IMR-90 (cell line): ENCODE measurements around the gene CLASRP. TPM values are rescaled to one million over a fixed set of nuclear protein-coding genes. Genes with fewer than 3 reads are reported as not detected.

Experiments used
- ATAC-seq: fragments of 200-7000 bp; cut with Tn5 transposase; 2 replicates; pipeline ENCODE4 v1.9.1; 2020; ENCODE audit warnings: low read depth, mild to moderate bottlenecking, moderate library complexity
- BruUV-seq: library from RNA; stranded (reverse); fragments of 400-500 nt; replicated peaks from 2 replicates; lab custom pipeline; 2021; lab: Mats Ljungman, UMichigan
- CTCF ChIA-PET: fragments of 300-600 bp; formaldehyde crosslinking; extraction: SDS; loops from one replicate; lab custom pipeline; 2021; ENCODE audit warnings: antibody characterized with exemption; lab: Yijun Ruan, JAX
- POLR2A ChIA-PET: fragments of 300-600 bp; sonication (Branson Sonifier 250); formaldehyde crosslinking; loops from one replicate; lab custom pipeline; 2022; ENCODE audit warnings: antibody characterized with exemption; ENCODE audit not compliant: unreplicated experiment; lab: Charles Lee
- DNase-seq: peaks from one replicate; pipeline ENCODE4 v3.0.0; 2013
- H2AFZ ChIP-seq: replicated peaks from 2 replicates; pipeline ENCODE3; 2013; ENCODE audit warnings: low read length, mild to moderate bottlenecking; ENCODE audit not compliant: poor library complexity
- H2AK5ac ChIP-seq: 2 replicates; pipeline ENCODE4 v1.6.1; 2013; ENCODE audit warnings: low read depth, low read length, inconsistent platforms
- H2AK9ac ChIP-seq: replicated peaks from 2 replicates; pipeline ENCODE3; 2013; ENCODE audit warnings: mild to moderate bottlenecking, low read depth, low read length, moderate library complexity; ENCODE audit not compliant: poor library complexity
- H2BK120ac ChIP-seq: 2 replicates; pipeline ENCODE4 v1.6.1; 2013; ENCODE audit warnings: low read depth, low read length, inconsistent platforms
- H2BK15ac ChIP-seq: 3 replicates; pipeline ENCODE4 v1.6.1; 2013; ENCODE audit warnings: low read depth, low read length, inconsistent platforms
- H2BK20ac ChIP-seq: 2 replicates; pipeline ENCODE4 v1.6.1; 2013; ENCODE audit warnings: low read depth, mild to moderate bottlenecking, inconsistent platforms, low read length, moderate library complexity
- H2BK5ac ChIP-seq: 2 replicates; pipeline ENCODE4 v1.6.1; 2013; ENCODE audit warnings: mild to moderate bottlenecking, low read depth, low read length, inconsistent platforms; ENCODE audit not compliant: poor library complexity, severe bottlenecking
- H3K14ac ChIP-seq: replicated peaks from 2 replicates; pipeline ENCODE4 v1.6.1; 2013; ENCODE audit warnings: low read depth, low read length, inconsistent platforms
- H3K18ac ChIP-seq: 2 replicates; pipeline ENCODE4 v1.6.1; 2013; ENCODE audit warnings: low read depth, low read length, control low read depth
- H3K23ac ChIP-seq: 2 replicates; pipeline ENCODE4 v1.6.1; 2013; ENCODE audit warnings: low read depth, low read length, inconsistent platforms
- H3K27ac ChIP-seq: 2 replicates; pipeline ENCODE4 v1.5.1; 2013; ENCODE audit warnings: mild to moderate bottlenecking, control low read depth, low read length; ENCODE audit not compliant: insufficient read depth
- H3K27me3 ChIP-seq: 2 replicates; pipeline ENCODE4 v1.6.1; 2013; ENCODE audit warnings: low read length; ENCODE audit not compliant: control insufficient read depth, insufficient read depth
- H3K36me3 ChIP-seq: 2 replicates; pipeline ENCODE4 v1.6.1; 2013; ENCODE audit warnings: low read length, mixed read lengths; ENCODE audit not compliant: control insufficient read depth, insufficient read depth
- H3K4ac ChIP-seq: 2 replicates; pipeline ENCODE4 v1.6.1; 2013; ENCODE audit warnings: low read depth, low read length, inconsistent platforms
- H3K4me1 ChIP-seq: 2 replicates; pipeline ENCODE4 v1.6.1; 2013; ENCODE audit warnings: low read length, mixed read lengths; ENCODE audit not compliant: control insufficient read depth, insufficient read depth
- H3K4me2 ChIP-seq: 2 replicates; pipeline ENCODE4 v1.6.1; 2013; ENCODE audit warnings: low read depth, mild to moderate bottlenecking, control low read depth, low read length, moderate library complexity
- H3K4me3 ChIP-seq: 2 replicates; pipeline ENCODE4 v1.5.1; 2013; ENCODE audit warnings: low read depth, mild to moderate bottlenecking, control low read depth, low read length, moderate library complexity; ENCODE audit not compliant: insufficient read depth
- H3K56ac ChIP-seq: 2 replicates; pipeline ENCODE4 v1.6.1; 2013; ENCODE audit warnings: low read length, inconsistent platforms; ENCODE audit not compliant: insufficient read depth; ENCODE audit errors: extremely low read depth
- H3K79me1 ChIP-seq, 2 experiments: 2 replicates each; pipeline ENCODE4 v1.6.1; 2013; ENCODE audit warnings: low read length in 2 of 2, inconsistent platforms in 1 of 2, low read depth in 1 of 2
- H3K9ac ChIP-seq: 2 replicates; pipeline ENCODE4 v1.6.1; 2013; ENCODE audit warnings: low read depth, low read length, control low read depth
- H3K9me1 ChIP-seq: 2 replicates; pipeline ENCODE4 v1.6.1; 2013; ENCODE audit warnings: low read length, inconsistent platforms; ENCODE audit not compliant: insufficient read depth
- H3K9me3 ChIP-seq: 2 replicates; pipeline ENCODE4 v1.6.1; 2013; ENCODE audit warnings: low read length; ENCODE audit not compliant: control insufficient read depth, insufficient read depth
- H4K20me1 ChIP-seq: 2 replicates; pipeline ENCODE4 v1.6.1; 2013; ENCODE audit warnings: low read length, inconsistent platforms; ENCODE audit not compliant: insufficient read depth
- H4K5ac ChIP-seq: 2 replicates; pipeline ENCODE4 v1.6.1; 2013; ENCODE audit warnings: mild to moderate bottlenecking, low read depth, low read length, control low read depth
- H4K8ac ChIP-seq, 2 experiments: 2 replicates each; pipeline ENCODE4 v1.6.1; 2013; ENCODE audit warnings: low read depth in 2 of 2, low read length in 2 of 2, control low read depth in 1 of 2, inconsistent platforms in 1 of 2
- H4K91ac ChIP-seq: 2 replicates; pipeline ENCODE4 v1.6.1; 2013; ENCODE audit warnings: low read depth, low read length, inconsistent platforms; ENCODE audit not compliant: insufficient read depth
- BHLHE40 ChIP-seq: fragments of 150-350 bp; IDR thresholded peaks from 2 replicates; pipeline ENCODE4 v1.6.1; 2016; ENCODE audit warnings: mild to moderate bottlenecking, low read depth, low read length
- CEBPB ChIP-seq: IDR thresholded peaks from 2 replicates; pipeline ENCODE4 v1.6.1; 2012; ENCODE audit warnings: low read depth, low read length, improper control_type of control experiment
- CHD1 ChIP-seq: IDR thresholded peaks from 2 replicates; pipeline ENCODE4 v1.6.1; 2012; ENCODE audit warnings: low read depth, low read length, improper control_type of control experiment
- FOS ChIP-seq: fragments of 150-350 bp; IDR thresholded peaks from 2 replicates; pipeline ENCODE4 v1.6.1; 2016; ENCODE audit warnings: low read depth, low read length
- MAFK ChIP-seq: IDR thresholded peaks from 2 replicates; pipeline ENCODE4 v1.6.1; 2012; ENCODE audit warnings: low read depth, low read length, improper control_type of control experiment
- MAZ ChIP-seq: IDR thresholded peaks from 2 replicates; pipeline ENCODE4 v1.6.1; 2012; ENCODE audit warnings: low read depth, mild to moderate bottlenecking, low read length, improper control_type of control experiment, moderate library complexity, borderline replicate concordance
- NFE2L2 ChIP-seq: fragments of 150-350 bp; IDR thresholded peaks from 2 replicates; pipeline ENCODE4 v1.6.1; 2016; ENCODE audit warnings: low read depth, mild to moderate bottlenecking, low read length
- RCOR1 ChIP-seq: IDR thresholded peaks from 2 replicates; pipeline ENCODE4 v1.6.1; 2012; ENCODE audit warnings: mild to moderate bottlenecking, low read length, improper control_type of control experiment; ENCODE audit not compliant: insufficient replicate concordance
- RFX5 ChIP-seq: IDR thresholded peaks from 2 replicates; pipeline ENCODE4 v1.8.0; 2012; ENCODE audit warnings: low read depth, mild to moderate bottlenecking, low read length, moderate library complexity
- SMC3 ChIP-seq: fragments of 150-350 bp; IDR thresholded peaks from 2 replicates; pipeline ENCODE4 v1.6.1; 2016; ENCODE audit warnings: low read depth, mild to moderate bottlenecking, antibody characterized with exemption, low read length, moderate library complexity
- WGBS, 2 experiments: methylation state at CpG; one replicate each; pipeline versions ENCODE4 v1.1.5 to v1.1.7; 2013; ENCODE audit warnings: missing lambda C conversion rate in 2 of 2; ENCODE audit not compliant: insufficient read length in 1 of 2; ENCODE audit errors: extremely low coverage in 2 of 2; 5-methylcytosine and 5-hydroxymethylcytosine counted together
- dilution Hi-C: fragments of 300-500 bp; cut with HindIII; formaldehyde crosslinking; loops from one replicate; pipeline ENCODE4 v1.14.3; 2018; ENCODE audit warnings: low sequenced_read_pairs; ENCODE audit not compliant: unreplicated experiment
- in situ Hi-C: fragments of 300-500 bp; cut with MboI; formaldehyde crosslinking; loops from 3 replicates; pipeline ENCODE4 v1.14.3; 2019; ENCODE audit warnings: low sequenced_read_pairs, inconsistent platforms, mixed read lengths
- intact Hi-C: fragments of 100-400 bp; cut with micrococcal nuclease; formaldehyde crosslinking; loops from 2 replicates; pipeline ENCODE4 v1.10.0; 2022
- polyA plus RNA-seq, 3 experiments: library from polyadenylated mRNA; depleted of rRNA; stranded (reverse); fragments of >200 nt; gene quantifications; 2 replicates each; pipeline ENCODE4 v1.2.3, GENCODE V29; 2012; ENCODE audit warnings: low replicate concordance in 1 of 3
- total RNA-seq: library from RNA; depleted of rRNA; stranded (reverse); fragments of >200 nt; gene quantifications from 2 replicates; pipeline ENCODE4 v1.2.3, GENCODE V29; 2012
- TF ChIP-seq, protein P1 (sequence below): fragments of 150-350 bp; IDR thresholded peaks from 2 replicates; pipeline ENCODE4 v1.6.1; 2016; ENCODE audit warnings: low read depth, mild to moderate bottlenecking, low read length, moderate library complexity, borderline replicate concordance

The CLASRP gene
- total and polyA plus RNA-seq, 2 of the 4 experiments (the other 2 are of a cell fraction), result 19.9 to 31.7 TPM

DNA sequence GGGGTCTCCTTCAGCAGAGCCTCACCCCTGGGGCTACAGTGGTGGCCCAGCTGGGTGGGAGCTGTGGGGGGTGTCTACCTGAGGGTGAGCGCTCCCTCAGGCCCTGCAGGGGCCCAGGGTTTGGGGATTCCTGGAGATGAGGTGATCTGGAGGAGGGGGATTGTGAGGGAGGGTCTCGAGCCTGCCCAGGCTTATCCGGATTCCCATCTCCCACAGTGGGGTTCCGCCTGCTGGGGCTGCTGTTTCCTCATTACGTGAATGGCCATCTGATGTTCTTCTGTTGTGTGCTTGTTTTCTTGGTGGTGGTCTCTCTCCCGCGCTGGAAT is 58.6 kb downstream of the CLASRP start:
- Histone ChIP-seq H4K5ac (peak overlapping the region; percentile 32; the same call in 1 of the 2 replicates), H3K9me1 (peaks cover 50% of the 10 kb centered on the region), H2AK5ac (peak overlapping the region; percentile 98), H4K20me1 (peaks cover 81% of the 10 kb centered on the region), H3K4me2 (no peak overlapping the region), H3K23ac (peak overlapping the region; percentile 63; the same call in 1 of the 2 replicates), H2BK120ac (peak overlapping the region; percentile 75; the same call in 1 of the 2 replicates), H3K56ac (no peak overlapping the region), H3K18ac (no peak overlapping the region), H2AK9ac (peak overlapping the region; percentile 97), H2BK15ac (peak overlapping the region; percentile 19; the same call in 1 of the 3 replicates), H3K14ac (peak overlapping the region; percentile 89), H3K9me3 (no peaks in the 10 kb centered on the region), H3K9ac (peak overlapping the region; percentile 9), H3K4ac (peak overlapping the region; percentile 95), H3K4me3 (no peak overlapping the region), H4K8ac (peak overlapping the region in 1 of 2 experiments; percentile 79; a peak in 1 of 4 replicates), H3K36me3 (0 out of 2 replicates have a peak, but pooled peaks cover 1% of the 10 kb centered on the region), H2AFZ (peak overlapping the region; percentile 5), H3K4me1 (peaks cover 39% of the 10 kb centered on the region), H3K27me3 (no peaks in the 10 kb centered on the region), H3K27ac (peak overlapping the region; percentile 78), H4K91ac (peak overlapping the region; percentile 69; the same call in 1 of the 2 replicates), H2BK5ac (peak overlapping the region; percentile 85), H2BK20ac (peak overlapping the region; percentile 78; the same call in 1 of the 2 replicates), H3K79me1 (peaks cover 24 to 84% of the 10 kb centered on the region in 2 experiments; a peak in 3 of 4 replicates)
- ChIA-PET CTCF (no interaction called here), POLR2A (no interaction called here)
- no TSS peak for BruUV-seq
- ATAC-seq (no peak), DNase-seq (no peak)
- intact Hi-C loops, result no loop called here
- WGBS, 2 experiments, result no CpG with 5 or more reads among the region's 7 CpGs
- no peak for TF ChIP-seq RCOR1
- TF ChIP-seq, protein P1, sequence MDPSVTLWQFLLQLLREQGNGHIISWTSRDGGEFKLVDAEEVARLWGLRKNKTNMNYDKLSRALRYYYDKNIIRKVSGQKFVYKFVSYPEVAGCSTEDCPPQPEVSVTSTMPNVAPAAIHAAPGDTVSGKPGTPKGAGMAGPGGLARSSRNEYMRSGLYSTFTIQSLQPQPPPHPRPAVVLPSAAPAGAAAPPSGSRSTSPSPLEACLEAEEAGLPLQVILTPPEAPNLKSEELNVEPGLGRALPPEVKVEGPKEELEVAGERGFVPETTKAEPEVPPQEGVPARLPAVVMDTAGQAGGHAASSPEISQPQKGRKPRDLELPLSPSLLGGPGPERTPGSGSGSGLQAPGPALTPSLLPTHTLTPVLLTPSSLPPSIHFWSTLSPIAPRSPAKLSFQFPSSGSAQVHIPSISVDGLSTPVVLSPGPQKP, result no peak
- no peak for TF ChIP-seq SMC3
- TF ChIP-seq CEBPB, result no peak
- TF ChIP-seq FOS, result no peak
- no peak for TF ChIP-seq BHLHE40
- no peak for TF ChIP-seq RFX5
- TF ChIP-seq MAFK, result no peak
- no peak for TF ChIP-seq CHD1
- TF ChIP-seq NFE2L2, result no peak
- TF ChIP-seq MAZ, result no peak
- dilution Hi-C loops, result no loop called here
- in situ Hi-C loops, result no loop called here
